Fibroblast of skin of back (primary cell): ENCODE results near the gene DMAC2L.
"Not testable (repeated sequence)": the region's sequence is repeated elsewhere in the genome, so short reads cannot be mapped to it uniquely, and the experiment has no call there.

Experiments
- DNase-seq: peaks from one replicate; pipeline ENCODE4 v3.0.0-alpha.2; 2013

Gene DMAC2L

DNA sequence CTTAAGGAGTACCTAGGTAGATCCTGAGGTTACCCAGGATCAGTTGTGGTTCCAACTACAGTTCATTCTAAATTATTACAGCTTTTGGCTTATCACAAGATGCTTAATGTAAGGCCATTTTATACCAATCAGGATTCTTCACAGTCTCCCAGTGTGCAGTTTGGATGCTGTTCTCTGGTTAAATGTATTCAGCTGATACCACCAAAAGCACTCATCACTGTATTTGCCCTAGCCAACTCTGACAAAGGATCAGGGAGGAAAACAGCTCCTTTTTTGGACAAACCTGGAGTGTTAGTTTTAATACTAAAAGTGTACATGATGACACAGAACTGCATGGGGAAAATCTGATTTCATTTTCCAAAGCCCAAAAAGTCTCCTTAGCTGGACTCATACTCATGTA is 19.5 kb downstream of the DMAC2L start:
- DNase-seq: no peak

DNA sequence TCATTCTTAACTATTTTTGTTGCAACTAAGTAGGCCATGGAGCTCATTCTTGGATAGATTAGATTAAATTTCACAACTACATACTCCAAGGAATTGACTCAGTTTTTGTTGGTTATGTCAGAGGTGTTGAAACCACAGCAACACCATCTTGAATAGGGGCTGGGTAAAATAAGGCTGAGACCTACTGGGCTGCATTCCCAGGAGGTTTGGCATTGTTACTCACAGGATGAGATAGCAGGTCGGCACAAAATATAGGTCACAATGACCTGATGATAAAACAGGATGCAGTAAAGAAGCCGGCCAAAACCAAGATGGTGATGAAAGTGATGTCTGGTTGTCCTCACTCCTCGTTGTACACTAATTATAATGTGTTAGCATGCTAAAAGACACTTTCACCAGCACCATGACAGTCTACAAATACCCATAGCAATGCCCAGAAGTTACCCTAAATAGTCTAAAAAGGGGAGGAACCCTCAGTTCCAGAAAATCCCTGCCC is 20.9 kb downstream of the DMAC2L start:
- DNase-seq: peak; percentile 90

DNA sequence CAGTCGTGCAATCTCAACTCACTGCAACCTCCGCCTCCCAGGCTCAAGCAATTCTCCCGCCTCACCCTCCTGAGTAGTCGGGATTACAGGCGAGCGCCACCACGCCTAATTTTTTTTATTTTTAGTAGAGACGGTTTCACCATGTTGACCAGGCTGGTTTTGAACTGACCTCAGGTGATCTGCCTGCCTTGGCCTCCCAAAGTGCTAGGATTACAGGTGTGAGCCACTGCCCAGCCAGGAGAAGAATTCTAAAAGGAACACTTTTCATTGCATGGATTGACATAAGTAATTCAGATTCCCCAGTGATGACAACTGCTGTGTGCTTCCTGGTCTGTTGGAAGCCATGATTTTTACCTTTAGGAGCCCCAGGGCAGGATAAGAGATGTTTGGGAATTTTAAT is 22.1 kb downstream of the DMAC2L start:
- no peak for DNase-seq

DNA sequence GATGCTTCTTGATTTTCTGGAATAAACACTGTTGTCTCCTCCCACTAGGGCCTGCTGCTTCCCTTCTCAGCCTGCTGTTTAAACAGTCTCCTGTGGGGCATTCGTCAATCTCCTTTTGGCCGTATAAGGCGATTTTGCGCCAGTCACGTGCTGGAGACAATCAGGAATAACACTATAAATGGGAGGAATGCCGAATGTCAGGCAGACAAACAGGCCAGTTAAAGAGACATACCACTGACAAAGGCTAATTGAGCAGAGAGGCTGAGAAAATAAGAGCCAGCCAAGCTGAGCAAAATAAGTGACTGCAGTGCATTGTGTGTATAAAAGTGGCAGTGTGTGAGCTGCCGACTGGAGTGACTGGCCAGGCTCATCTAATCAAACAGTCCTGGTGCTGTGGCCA is 23.3 kb downstream of the DMAC2L start:
- DNase-seq: peak; percentile 87

DNA sequence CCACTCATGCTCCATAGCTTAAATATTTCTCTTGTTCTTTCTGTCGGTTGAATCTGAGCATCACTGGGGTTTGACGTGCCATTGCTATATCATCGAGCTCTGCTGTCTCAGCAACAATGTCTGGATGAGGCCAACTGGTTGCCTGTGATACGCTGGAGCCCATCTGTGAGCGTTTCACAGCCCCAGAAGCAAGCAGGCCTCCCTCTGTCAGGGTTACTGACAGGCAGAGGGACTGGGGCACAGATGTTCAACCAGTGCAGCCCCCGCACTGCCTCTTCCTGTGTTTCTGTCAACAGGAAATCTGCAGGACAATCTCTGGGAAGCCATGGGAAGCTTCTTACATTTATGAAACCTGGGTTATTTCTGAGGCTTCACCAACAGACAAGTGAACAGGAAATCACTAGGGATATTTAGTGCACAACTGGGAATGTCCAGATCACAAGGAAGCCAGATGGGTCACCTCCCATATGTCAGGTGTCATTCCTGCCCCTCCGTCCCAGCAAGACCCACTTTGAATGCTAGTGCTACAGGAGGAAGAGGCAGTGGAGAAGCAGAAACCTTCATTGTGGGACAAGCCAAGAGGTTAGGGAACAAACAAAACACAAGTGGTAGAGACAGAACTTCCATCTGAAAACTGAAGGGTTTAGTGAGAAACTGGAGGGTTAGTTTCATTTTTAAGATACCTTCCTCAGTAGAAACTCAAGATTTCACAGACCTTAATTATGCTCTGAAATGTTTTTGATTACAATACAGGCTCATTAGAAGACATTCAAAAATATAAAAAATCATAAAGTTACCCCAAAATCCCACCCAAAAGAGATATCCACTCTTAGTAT is 24.1 kb downstream of the DMAC2L start:
- DNase-seq: no peak

DNA sequence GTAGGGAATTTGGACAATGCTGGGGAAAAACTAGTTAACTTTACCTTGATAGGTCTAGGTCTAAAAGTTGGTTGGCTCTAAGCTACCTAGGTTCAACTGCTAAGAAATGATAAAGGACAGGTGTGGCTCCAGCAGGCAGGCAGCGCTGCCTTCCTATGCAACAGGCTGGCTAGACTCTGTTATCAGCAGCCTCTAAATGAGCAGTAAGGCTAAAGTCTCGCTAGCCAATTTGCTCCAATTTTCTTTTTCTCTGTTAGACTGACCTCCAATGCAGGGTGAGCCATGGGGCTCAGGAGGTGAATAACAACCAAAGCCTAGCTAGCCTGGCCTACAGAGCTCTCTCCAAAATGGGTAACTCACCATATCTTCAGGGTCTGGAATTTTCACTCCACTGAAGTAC is 26.5 kb downstream of the DMAC2L start:
- no peak for DNase-seq

DNA sequence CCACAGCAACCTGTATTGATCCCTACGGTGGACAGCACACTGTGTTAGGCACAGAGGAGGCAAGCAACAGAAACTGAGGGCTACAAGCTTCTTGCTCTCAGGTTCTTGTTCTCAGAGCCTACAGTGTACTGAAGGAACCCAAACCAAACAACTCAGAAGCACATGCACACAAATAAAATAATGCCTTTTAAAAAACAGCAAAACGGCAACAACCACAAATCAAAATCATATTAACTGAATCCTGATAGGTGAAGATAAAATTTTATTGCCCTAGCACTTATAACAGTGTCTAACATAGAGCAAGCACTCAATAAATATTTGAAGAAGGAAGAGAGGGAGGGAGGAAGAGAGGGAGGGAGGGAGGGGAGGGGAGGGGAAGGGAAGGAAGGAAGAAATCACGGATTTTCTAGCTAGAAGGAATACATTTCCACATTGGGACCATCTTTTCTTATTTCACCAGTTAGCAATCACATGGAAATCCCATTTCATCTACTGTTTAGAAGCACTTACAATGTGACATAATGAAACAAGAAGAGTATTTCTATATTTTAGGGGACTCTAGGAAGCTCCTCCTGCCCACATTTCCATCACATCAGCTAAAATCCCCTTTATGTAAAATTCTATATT is 27.2 kb downstream of the DMAC2L start:
- no peak for DNase-seq

DNA sequence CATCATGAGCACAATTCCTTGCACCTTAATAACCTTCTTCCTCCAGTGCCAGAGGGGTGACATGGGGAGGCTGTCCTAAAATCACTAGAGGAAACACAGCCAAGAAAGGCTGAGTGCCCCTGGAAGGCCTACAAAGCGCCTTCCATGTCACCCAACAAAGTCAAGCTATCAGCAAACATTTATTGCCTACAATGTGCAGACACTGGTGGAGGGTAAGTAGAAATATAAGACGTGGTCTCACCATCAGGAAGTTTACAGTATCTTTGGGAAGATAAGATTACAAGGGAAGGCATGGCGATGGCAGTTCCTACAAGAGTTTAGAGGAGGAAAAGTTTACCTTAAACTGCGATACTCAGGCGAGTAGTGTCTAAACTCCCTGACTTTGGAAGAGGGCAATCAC is 27.9 kb downstream of the DMAC2L start:
- DNase-seq: no peak

DNA sequence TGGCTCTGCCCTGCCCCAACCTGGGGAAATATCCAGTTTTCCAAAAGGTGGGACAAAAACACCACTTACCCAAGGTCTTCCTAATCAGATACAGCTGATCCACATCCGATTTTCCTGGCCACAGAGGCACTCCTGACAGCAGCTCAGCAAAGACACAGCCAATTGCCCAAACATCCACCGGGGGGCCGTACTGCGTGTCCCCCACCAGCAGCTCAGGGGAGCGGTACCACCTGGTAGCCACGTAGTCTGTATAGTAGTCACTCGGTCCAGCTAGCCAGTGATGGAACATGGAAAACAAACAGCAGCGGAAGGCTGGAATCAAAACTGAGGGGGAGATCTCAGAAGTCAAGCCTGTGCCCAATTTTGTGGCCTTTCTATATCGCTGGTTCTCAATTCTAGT is 28.8 kb downstream of the DMAC2L start:
- DNase-seq: no peak

DNA sequence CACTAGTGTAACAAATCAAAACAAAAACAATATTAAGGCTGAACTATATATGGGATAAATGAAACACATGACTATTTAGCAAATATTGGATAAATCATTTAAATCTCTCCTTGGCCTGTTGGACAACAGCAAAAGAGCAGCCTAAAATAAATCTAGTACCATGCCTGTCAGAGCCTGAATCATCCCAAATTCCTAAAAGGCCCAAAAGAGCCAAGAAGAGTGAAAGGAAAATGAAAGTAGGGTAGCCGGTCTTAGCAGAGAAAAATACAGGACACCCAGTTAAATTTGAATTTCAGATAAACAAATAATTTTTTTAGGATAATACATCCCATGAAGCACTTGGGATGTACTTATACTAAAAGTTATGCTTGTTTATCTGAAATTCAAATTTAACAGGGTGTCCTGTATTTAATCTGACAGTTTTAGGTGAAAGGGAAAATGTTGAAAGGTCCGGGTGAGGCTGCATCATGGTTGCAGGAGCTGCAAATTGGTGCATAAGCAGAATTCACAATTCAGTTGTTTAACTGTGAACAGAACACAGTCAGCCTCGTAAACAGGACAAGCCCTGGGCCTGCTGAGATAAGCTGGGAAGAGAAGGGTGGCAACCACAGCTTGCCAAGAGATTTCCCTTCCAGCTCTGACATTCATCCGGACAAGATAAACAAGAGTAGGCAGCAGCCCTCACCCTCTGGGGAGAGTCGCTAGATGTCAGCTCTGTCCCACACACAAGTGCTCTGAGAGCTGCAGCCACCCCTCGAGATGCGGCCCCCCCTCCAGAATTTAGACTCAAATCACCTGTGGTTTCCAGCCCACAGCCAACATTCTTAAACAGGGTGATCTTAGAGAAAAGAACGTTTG is 30.3 kb downstream of the DMAC2L start:
- DNase-seq: peak; percentile 82

DNA sequence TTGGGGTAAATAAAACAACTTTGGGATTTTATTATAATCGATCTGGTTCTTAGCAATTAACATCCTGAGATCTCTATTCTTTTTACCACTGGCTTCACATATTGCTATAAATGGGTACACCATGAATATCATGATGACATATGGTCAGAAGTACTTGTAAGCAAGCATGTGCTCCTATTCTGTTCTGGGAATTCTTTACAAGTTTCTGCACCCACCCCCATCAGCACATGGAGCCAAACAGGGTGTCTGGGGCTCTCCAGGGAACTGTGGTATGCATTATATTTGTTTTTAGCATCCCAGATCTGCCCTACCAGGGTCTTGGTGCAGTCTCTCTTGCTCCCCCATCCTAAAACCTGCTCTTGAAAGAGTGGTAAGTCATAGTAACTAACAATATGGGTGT is 31.3 kb downstream of the DMAC2L start:
- DNase-seq: peak; percentile 62

DNA sequence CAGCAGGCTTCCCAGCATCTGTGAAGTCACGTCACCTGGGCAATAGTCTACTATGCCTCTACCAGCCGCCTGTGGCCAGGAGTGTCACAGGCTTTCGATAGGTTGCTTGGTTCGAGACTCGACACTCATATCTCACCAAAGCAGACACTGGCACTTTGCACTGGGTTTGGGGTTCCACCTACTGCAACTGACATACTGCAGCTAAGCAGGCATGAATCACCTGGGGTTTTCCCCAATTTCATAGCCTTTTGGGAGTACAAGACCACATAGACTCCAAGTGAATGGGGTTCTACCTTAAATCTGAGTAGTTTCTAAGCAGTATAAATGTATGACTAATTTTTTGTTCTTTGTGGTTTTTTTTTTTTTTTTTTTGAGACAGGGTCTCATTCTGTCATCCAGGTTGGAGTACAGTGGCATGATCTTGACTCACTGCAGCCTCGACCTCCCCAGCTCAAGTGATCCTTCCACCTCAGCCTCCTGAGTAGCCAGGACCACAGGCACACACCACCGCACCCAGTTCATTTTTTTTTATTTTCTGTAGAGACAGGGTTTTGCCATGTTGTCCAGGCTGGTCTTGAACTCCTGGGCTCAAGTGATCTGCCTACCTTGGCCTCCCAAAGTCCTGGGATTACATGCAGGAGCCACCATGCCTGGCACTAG is 32.1 kb downstream of the DMAC2L start:
- no peak for DNase-seq

DNA sequence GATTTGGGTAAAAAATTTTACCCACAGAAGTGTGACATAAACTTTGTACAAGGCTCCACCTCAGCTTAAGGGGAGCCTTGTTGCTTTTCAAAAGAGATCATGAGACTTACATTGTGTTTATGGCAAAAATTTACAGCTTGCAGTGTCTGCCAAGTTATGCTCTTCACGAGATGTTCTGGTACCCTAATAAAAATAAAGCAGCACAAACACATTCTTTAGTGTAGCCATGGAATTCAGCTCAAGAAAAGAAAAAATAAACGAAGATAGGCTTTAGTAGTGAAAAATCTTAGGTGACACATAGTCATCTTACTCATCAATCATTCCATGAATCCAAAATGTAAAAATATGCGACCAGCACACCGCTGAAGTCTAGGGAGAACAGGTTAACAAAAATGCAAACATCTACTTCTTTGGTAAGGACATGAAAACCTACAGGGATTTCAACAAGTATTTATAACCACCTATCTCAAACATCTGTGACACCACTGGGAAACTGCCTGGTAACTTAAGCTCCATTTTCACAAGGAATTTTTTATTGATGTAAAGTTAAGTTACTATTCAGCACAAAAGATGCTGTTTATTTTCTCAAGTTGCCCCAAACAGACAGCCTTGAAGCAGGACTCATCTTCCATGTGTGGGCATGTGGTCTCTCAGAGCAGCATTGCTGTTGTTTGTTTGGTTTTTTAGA is 32.9 kb downstream of the DMAC2L start:
- DNase-seq: peak; percentile 48

DNA sequence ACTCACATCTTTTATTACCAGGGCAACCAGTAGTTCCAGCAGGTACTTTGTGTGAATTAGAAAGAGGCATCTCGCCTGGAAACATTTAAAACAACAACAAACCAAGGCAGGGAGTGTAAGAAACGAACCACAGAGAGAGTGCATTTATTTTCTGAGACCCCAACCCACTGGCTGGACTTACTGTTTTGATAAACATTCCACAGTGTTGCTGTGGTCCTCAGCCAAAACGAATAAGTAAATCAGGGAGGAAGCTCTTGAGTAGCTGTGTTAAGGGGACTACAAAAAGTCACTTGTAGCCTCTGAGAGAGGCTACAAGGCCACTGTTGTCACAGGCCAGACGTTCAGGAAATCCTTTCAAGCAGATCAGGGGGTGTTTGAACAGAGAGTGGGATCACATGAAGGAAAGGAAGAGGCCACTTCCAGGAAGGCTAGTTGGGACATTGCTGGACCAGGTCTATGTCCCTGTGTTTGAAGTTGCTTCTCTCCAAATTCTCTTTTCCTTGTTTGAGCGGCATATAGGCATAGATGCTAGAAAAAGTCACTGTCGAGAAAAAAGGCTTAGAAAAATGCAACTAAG is 33.8 kb downstream of the DMAC2L start:
- DNase-seq: no peak

DNA sequence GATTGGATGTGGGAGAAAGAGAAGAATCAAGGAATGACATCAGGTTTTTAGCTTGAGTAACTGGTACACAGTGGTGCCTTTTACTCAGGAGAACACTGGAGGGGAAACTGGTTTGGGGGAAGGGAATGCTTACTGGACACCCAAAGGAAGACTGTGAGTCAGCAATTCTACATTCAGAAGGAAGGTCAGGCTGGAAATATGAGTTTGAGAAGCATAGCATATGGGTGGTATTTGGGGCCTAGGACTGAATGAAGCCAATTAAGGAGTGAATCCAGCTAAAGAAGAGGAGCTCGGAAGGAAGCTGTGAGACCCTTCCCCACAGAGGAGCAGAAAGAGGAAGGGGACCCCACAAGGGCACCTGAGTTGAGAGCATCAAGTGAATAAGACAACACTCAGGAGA is 35.4 kb downstream of the DMAC2L start:
- DNase-seq: peak; percentile 76

DNA sequence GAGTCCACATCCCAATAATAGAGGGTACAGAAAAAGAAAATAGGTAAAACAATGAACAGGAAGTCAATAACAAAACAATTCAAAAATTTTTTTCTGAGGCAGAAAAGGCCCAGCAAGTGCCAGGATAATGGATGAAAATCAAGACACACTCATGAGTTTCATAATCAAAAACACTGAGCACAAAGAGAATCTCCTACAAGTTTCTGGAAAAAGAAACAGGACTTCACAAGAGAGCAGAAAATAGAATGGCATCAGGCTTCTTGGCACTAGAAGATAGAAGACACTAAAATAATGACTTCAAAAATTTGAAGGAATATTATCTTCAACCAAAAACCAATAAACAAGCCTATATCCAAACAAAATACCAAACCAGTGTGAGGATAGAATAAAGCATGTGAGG is 36.8 kb downstream of the DMAC2L start:
- no peak for DNase-seq

DNA sequence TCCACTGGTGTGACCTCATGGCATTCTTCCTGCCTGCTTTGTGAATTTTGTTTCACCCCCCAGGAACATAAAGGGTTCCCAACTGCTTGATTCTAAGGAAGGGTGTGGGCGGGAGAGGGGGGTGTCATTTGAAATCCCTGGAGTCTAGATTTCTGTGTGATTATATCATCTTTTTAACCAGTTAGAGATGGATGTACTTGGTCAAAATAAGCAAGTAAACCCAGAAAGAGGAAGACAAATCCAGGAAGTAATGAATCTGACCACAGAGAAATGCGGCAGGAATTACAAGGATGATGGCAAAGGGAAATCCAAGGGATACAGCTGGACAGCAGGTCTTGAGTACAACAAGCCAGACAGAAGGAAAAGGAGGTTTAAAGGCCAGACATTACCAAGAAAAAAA is 38.9 kb downstream of the DMAC2L start:
- DNase-seq: peak; percentile 88

DNA sequence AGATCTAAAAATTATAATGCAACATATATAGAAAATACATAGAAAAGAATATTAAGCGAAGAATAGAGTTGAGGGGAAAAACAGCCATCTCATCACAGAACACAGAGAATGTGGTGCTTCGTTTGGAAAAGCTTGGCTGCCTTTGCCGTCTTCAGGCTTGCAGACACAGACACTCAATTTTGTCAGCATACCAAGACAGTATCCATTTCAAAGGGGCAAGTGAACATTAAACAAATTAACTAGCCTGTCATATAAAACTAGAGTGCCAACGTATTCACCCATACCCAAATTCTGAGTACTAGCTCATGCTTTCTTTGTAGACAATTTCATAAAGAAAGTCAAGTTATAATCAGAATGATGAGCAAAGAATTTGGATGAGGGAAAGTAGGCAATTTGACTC is 40.5 kb downstream of the DMAC2L start:
- no peak for DNase-seq

DNA sequence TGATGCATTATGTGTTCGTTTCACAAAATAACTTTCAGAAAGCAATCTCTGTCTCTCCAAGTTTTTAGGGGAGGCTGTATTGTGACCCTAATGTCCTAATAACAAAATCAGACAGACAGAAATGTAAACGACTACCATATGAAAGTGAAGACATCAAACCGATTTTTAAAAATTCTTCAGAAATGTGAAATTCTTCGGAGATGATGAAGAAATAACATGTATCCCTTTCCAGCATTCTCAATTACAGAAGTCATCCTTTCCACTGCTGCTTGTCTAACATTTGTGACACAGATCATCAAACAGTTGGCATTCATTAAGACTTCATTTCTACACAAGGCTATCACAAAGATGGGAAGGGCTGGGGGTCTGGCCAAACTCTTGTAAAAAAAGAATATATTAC is 41.0 kb downstream of the DMAC2L start:
- DNase-seq: peak; percentile 68

DNA sequence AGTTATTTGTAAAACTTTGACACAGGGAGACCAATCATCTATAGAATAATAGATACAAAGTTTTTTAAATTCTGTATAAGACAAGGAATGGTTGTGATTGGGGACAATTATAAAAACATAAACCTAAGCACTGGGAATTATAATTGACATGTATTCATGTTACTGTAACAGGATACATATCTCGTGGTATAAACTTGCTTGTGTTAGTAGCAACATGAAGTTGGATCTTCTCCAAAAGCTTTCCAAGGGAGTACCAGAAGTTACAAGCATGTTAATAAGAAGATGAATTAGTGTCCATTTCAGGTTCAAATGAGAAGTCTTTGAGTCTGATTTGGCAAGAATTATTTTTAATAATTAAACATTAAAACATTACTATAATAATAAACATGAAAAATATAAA is 42.4 kb downstream of the DMAC2L start:
- no peak for DNase-seq

DNA sequence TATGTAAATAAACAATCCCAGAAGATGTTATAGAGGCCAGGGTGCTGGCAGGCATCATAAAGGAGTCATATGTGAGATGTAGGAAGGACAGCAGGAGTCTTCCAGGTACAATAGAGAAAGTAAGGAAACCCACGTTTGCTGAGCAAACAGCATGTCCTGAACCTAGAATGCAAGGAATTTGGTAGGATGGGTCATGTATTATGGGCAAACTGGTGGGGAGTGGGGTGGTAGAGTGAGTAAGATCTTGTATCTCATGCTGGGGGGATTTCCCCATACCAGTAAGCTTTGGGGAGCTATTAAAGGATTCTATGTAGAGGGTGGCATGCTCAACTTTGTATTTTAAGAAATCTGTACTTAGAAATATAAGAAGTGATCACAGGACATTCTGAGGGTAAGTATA is 43.6 kb downstream of the DMAC2L start:
- no peak for DNase-seq

DNA sequence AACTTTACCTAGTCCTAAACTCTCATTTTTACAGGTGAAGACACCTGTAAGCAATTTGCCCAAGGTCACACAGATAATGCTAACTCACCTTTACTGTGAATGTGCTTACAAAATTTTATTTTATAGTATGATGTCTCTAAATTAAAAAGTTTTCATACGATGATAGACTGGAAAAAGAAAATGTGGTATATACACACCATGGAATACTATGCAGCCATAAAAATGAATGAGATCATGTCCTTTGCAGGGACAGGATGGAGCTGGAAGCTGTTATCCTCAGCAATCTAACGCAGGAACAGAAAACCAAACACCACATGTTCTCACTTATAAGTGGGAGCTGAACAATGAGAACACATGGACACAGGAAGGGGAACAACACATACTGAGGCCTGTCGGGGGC is 44.2 kb downstream of the DMAC2L start:
- not testable (repeated sequence) for DNase-seq
